NB4 (cell line): Measurements from ENCODE around the gene CLVS2.
A peak's percentile ranks its signal among the peaks of the same experiment; 100 is the strongest.

Source experiments
- DNase-seq: peaks from one replicate; pipeline ENCODE4 v3.0.0; 2010; ENCODE audit warnings: low read depth
- H3K4me3 ChIP-seq: one replicate; pipeline ENCODE4 v1.5.1; 2011; ENCODE audit warnings: mild to moderate bottlenecking, low read depth, low read length, moderate library complexity
- CTCF ChIP-seq: IDR thresholded peaks from one replicate; pipeline ENCODE4 v1.5.1; 2012; ENCODE audit warnings: low read depth, low read length
- MAX ChIP-seq: IDR thresholded peaks from 2 replicates; pipeline ENCODE4 v1.6.1; 2011; ENCODE audit warnings: low read depth, low read length
- MYC ChIP-seq: IDR thresholded peaks from 2 replicates; pipeline ENCODE4 v1.6.1; 2011; ENCODE audit warnings: low read depth, low read length
- POLR2A ChIP-seq: IDR thresholded peaks from 2 replicates; pipeline ENCODE4 v1.6.1; 2011; ENCODE audit warnings: mild to moderate bottlenecking; ENCODE audit not compliant: insufficient read length; ENCODE audit errors: extremely low read depth

The CLVS2 gene

DNA sequence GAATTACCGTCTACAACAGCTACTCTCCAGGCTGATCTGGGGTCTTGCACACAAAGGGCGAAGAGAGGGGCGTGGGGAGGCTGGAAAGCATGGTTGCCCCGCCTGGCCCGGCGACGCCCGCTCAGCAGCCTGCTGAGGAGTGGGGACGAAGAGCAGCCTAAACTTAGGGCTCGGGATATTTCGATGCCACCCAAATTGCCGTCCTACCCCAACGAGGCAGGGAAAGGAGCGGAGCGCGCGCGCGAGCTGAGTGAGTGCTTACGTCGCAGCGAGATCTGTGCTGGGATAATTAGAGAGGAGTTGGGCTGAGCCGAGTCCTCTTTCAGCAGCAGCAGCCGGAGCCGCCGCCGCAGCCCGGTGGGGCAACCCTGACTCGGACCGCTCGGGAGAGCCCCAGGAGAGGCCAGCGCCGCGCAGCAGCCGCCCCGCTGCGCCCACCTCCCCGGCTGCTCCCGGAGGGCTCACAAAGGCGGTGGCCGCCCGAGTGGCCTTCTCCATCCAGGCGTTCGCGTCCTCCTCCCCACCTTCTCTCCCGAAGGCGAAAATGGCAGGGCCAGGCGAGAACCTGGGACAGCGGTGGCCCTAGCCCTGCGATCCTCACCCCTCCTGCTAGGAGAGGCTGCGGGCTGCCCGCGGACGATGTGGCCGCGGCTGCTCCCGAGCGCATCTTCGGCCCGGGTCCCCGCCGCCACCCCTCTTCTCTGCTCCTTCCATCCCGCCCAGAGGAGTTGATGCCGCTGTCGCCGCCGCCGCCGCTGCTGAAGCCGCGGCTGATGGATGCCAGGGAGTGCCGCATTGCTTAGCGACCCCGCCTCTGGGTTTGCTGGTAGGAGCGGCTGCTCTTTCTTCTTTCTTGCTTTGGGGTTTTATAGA, at the start of gene CLVS2:
TSS of gene CLVS2 (plus strand) at position 315 of the 873 bp plus-strand sequence. CDS start 1,543 bp downstream, outside the sequence.
- TF ChIP-seq POLR2A = no peak
- no peak for TF ChIP-seq MYC
- no peak for TF ChIP-seq MAX
- TF ChIP-seq CTCF = no peak
- no peak within 1 kb of the TSS for H3K4me3 ChIP-seq
- no peak for DNase-seq

- DNase-seq = peak; percentile 5
- peak; percentile 27 for TF ChIP-seq CTCF
- TF ChIP-seq MYC = no peak
- no peak overlapping the region for H3K4me3 ChIP-seq
Measured at GRCh38 chr6:122947355-122947754, 48.7 kb upstream of the CLVS2 start.

DNA sequence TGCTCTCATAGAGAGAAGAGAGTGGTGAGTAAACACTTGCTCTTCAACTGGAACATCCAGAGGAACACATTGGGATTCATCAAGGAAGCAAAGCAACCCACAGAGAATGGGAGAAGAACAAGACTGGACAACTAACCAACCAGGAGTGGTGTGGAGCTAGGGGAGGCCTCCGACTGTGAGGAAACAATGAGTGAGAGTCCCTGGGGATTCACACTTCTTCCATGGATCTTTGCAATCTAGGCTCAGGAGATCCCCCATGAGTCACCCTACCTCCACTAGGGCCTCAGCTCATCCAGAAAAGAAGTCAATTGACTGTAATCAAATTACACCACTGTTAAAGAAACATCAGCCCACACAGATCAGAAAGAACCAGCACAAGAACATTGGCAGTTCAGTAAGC, 42.3 kb upstream of the CLVS2 start:
- no peak overlapping the region for H3K4me3 ChIP-seq
- no peak for DNase-seq
- TF ChIP-seq CTCF (no peak), MYC (no peak), POLR2A (no peak), MAX (no peak)

GRCh38 chr6:122956376-122956775, 39.7 kb upstream of the CLVS2 start:
- no peak overlapping the region for H3K4me3 ChIP-seq
- DNase-seq = no peak
- TF ChIP-seq MAX (no peak), CTCF (no peak), POLR2A (no peak), MYC (no peak)

DNA sequence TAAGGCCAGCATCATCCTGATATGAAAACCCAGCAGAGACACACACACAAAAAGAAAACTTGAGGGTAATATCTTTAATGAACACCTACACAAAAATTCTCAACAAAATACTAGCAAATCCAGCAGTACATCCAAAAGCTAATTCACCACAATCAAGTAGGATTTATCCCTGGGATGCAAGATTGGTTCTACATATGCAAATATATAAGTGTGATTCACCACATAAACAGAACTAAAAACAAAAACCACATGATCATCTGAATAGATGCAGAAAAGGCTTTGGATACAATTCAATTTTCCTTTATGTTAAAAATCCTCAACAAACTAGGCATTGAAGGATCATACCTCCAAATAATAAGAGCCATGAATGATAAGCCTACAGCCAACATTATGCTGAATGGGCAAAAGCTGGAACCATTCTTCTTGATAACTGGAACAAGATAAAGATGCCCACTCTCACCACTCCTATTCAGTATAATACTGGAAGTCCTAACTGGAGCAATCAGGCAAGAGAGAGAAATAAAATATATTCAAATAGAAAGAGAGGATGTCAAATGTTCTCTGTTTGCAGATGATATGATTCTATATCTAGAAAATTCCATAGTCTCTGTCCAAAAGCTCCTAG, 33.9 kb upstream of the CLVS2 start:
- DNase-seq = no peak
- no peak overlapping the region for H3K4me3 ChIP-seq
- TF ChIP-seq CTCF (no peak), MAX (no peak), POLR2A (no peak), MYC (no peak)
